ENCODE measurements around the gene ADAMTS2. TPM values are rescaled to one million over a fixed set of nuclear protein-coding genes. Genes with fewer than 3 reads are reported as not detected.
A peak's percentile ranks its signal among the peaks of the same experiment; 100 is the strongest.

The ADAMTS2 gene
- total RNA-seq, 1 experiment from 2014 or later = 1.7 TPM

- H3K4me3 ChIP-seq (ENCODE audit: insufficient read depth, low read depth, low read length) = no peak overlapping the region
- H3K27me3 ChIP-seq (ENCODE audit: control insufficient read depth, insufficient read depth, low read length) = no peaks in the 10 kb centered on the region
- no peaks in the 10 kb centered on the region for H3K36me3 ChIP-seq (replicated peaks; ENCODE audit: control insufficient read depth, insufficient read depth, low read length)
- DNase-seq = no peak
Observed at GRCh38 chr5:179152144-179152895, 192.9 kb downstream of the ADAMTS2 start.

- Histone ChIP-seq H3K4me3 (ENCODE audit: insufficient read depth, low read depth, low read length) (no peak overlapping the region), H3K27me3 (ENCODE audit: control insufficient read depth, insufficient read depth, low read length) (no peaks in the 10 kb centered on the region), H3K36me3 (replicated peaks; ENCODE audit: control insufficient read depth, insufficient read depth, low read length) (no peaks in the 10 kb centered on the region)
- DNase-seq = no peak
Observed at GRCh38 chr5:179151286-179152118, 193.8 kb downstream of the ADAMTS2 start.

- Histone ChIP-seq H3K4me3 (ENCODE audit: insufficient read depth, low read depth, low read length) (no peak overlapping the region), H3K27me3 (ENCODE audit: control insufficient read depth, insufficient read depth, low read length) (no peaks in the 10 kb centered on the region), H3K36me3 (replicated peaks; ENCODE audit: control insufficient read depth, insufficient read depth, low read length) (no peaks in the 10 kb centered on the region)
- DNase-seq = no peak
Observed at GRCh38 chr5:179150011-179150410, 195.2 kb downstream of the ADAMTS2 start.

- H3K36me3 ChIP-seq (replicated peaks; ENCODE audit: control insufficient read depth, insufficient read depth, low read length) = no peaks in the 10 kb centered on the region
- DNase-seq = no peak
- no peak overlapping the region for H3K4me3 ChIP-seq (ENCODE audit: insufficient read depth, low read depth, low read length)
- no peaks in the 10 kb centered on the region for H3K27me3 ChIP-seq (ENCODE audit: control insufficient read depth, insufficient read depth, low read length)
Observed at GRCh38 chr5:179149278-179149677, 196.0 kb downstream of the ADAMTS2 start.

- no peak for DNase-seq
- H3K4me3 ChIP-seq (ENCODE audit: insufficient read depth, low read depth, low read length) = no peak overlapping the region
- H3K27me3 ChIP-seq (ENCODE audit: control insufficient read depth, insufficient read depth, low read length) = no peaks in the 10 kb centered on the region
- H3K36me3 ChIP-seq (replicated peaks; ENCODE audit: control insufficient read depth, insufficient read depth, low read length) = no peaks in the 10 kb centered on the region
Observed at GRCh38 chr5:179148703-179149170, 196.5 kb downstream of the ADAMTS2 start.

GRCh38 chr5:179147991-179148702 lies 197.1 kb downstream of the ADAMTS2 start:
- H3K4me3 ChIP-seq (ENCODE audit: insufficient read depth, low read depth, low read length) = no peak overlapping the region
- DNase-seq = no peak
- no peaks in the 10 kb centered on the region for H3K27me3 ChIP-seq (ENCODE audit: control insufficient read depth, insufficient read depth, low read length)
- H3K36me3 ChIP-seq (replicated peaks; ENCODE audit: control insufficient read depth, insufficient read depth, low read length) = no peaks in the 10 kb centered on the region

GRCh38 chr5:179146277-179146676 lies 199.0 kb downstream of the ADAMTS2 start:
- DNase-seq = no peak

GRCh38 chr5:179143446-179143845 lies 201.8 kb downstream of the ADAMTS2 start:
- DNase-seq = peak; percentile 90
- Histone ChIP-seq H3K36me3 (replicated peaks; ENCODE audit: control insufficient read depth, insufficient read depth, low read length) (no peaks in the 10 kb centered on the region), H3K27me3 (ENCODE audit: control insufficient read depth, insufficient read depth, low read length) (no peaks in the 10 kb centered on the region), H3K4me3 (ENCODE audit: insufficient read depth, low read depth, low read length) (no peak overlapping the region)

More at GRCh38 chr5:179146277-179146676, 199.0 kb downstream of the ADAMTS2 start:
- Histone ChIP-seq H3K4me3 (ENCODE audit: insufficient read depth, low read depth, low read length) (no peak overlapping the region), H3K27me3 (ENCODE audit: control insufficient read depth, insufficient read depth, low read length) (no peaks in the 10 kb centered on the region), H3K36me3 (replicated peaks; ENCODE audit: control insufficient read depth, insufficient read depth, low read length) (no peaks in the 10 kb centered on the region)

- H3K36me3 ChIP-seq (replicated peaks; ENCODE audit: control insufficient read depth, insufficient read depth, low read length) = no peaks in the 10 kb centered on the region
- H3K4me3 ChIP-seq (ENCODE audit: insufficient read depth, low read depth, low read length) = no peak overlapping the region
- no peak for DNase-seq
- no peaks in the 10 kb centered on the region for H3K27me3 ChIP-seq (ENCODE audit: control insufficient read depth, insufficient read depth, low read length)
Observed at GRCh38 chr5:179142434-179143198, 202.6 kb downstream of the ADAMTS2 start.

- Histone ChIP-seq H3K27me3 (ENCODE audit: control insufficient read depth, insufficient read depth, low read length) (no peaks in the 10 kb centered on the region), H3K4me3 (ENCODE audit: insufficient read depth, low read depth, low read length) (no peak overlapping the region), H3K36me3 (replicated peaks; ENCODE audit: control insufficient read depth, insufficient read depth, low read length) (no peaks in the 10 kb centered on the region)
- DNase-seq = no peak
Observed at GRCh38 chr5:179141867-179142266, 203.4 kb downstream of the ADAMTS2 start.

GRCh38 chr5:179140293-179140692 lies 205.0 kb downstream of the ADAMTS2 start:
- Histone ChIP-seq H3K4me3 (ENCODE audit: insufficient read depth, low read depth, low read length) (no peak overlapping the region), H3K36me3 (replicated peaks; ENCODE audit: control insufficient read depth, insufficient read depth, low read length) (no peaks in the 10 kb centered on the region), H3K27me3 (ENCODE audit: control insufficient read depth, insufficient read depth, low read length) (no peaks in the 10 kb centered on the region)
- no peak for DNase-seq

GRCh38 chr5:179139936-179140235 lies 205.4 kb downstream of the ADAMTS2 start:
- no peaks in the 10 kb centered on the region for H3K36me3 ChIP-seq (replicated peaks; ENCODE audit: control insufficient read depth, insufficient read depth, low read length)
- no peaks in the 10 kb centered on the region for H3K27me3 ChIP-seq (ENCODE audit: control insufficient read depth, insufficient read depth, low read length)
- no peak for DNase-seq
- H3K4me3 ChIP-seq (ENCODE audit: insufficient read depth, low read depth, low read length) = no peak overlapping the region

GRCh38 chr5:179139111-179139935 lies 205.9 kb downstream of the ADAMTS2 start:
- no peaks in the 10 kb centered on the region for H3K27me3 ChIP-seq (ENCODE audit: control insufficient read depth, insufficient read depth, low read length)
- H3K4me3 ChIP-seq (ENCODE audit: insufficient read depth, low read depth, low read length) = no peak overlapping the region
- DNase-seq = no peak
- no peaks in the 10 kb centered on the region for H3K36me3 ChIP-seq (replicated peaks; ENCODE audit: control insufficient read depth, insufficient read depth, low read length)

Data from H7 (cell line).